ENCODE measurements around the gene KLHL10. TPM values are rescaled to one million over a fixed set of nuclear protein-coding genes. Genes with fewer than 3 reads are reported as not detected.
A peak's percentile ranks its signal among the peaks of the same experiment; 100 is the strongest.

Gene KLHL10
- total and polyA plus RNA-seq, 2 of the 13 experiments (the other 11 are each of a cell fraction or from before 2014, with no cell fraction given): 0.04 to 0.08 TPM

GRCh38 chr17:41868568-41868967, 30.9 kb downstream of the KLHL10 start (continued):
- TF ChIP-seq FUBP1 (CRISPR knock-in tag; IDR thresholded peaks at IDR 0.05; ENCODE audit: borderline replicate concordance) (no peak), PITX1 (CRISPR knock-in tag; IDR thresholded peaks at IDR 0.05) (no peak)

- Histone ChIP-seq H3K9ac (ENCODE audit: insufficient read depth, low read depth, low read length) (no peak overlapping the region), H3K27me3 (ENCODE audit: control insufficient read depth in 1 of 2, insufficient read depth in 2 of 2, low read length in 2 of 2) (no peaks in the 10 kb centered on the region; a peak in 1 of 5 replicates), H3K27ac (ENCODE audit: extremely low read length, insufficient read depth, low read length) (peak overlapping the region; percentile 2), H3K36me3 (replicated peaks in 1 of 2; ENCODE audit: control insufficient read depth in 1 of 2, insufficient read depth in 2 of 2, low read length in 2 of 2) (peaks cover 25 to 48% of the 10 kb centered on the region in 2 experiments), H3K4me2 (ENCODE audit: low read depth, low read length) (no peak overlapping the region), H3K79me2 (ENCODE audit: insufficient read depth, low read length) (peaks cover 6% of the 10 kb centered on the region), H3K4me1 (ENCODE audit: insufficient read depth, low read length) (peaks cover 59% of the 10 kb centered on the region), H3K9me3 (ENCODE audit: low read length) (no peaks in the 10 kb centered on the region), H4K20me1 (ENCODE audit: insufficient read depth, low read length) (no peaks in the 10 kb centered on the region), H3K4me3 (replicated peaks in 1 of 3; ENCODE audit: insufficient read depth in 1 of 3, low read depth in 2 of 3, low read length in 3 of 3) (no peak overlapping the region), H2AFZ (ENCODE audit: low read length) (no peak overlapping the region)
- DNase-seq (ENCODE audit: low spot score) (no peak), ATAC-seq (no peak), FAIRE-seq (peak; percentile 28)
- 60% methylated on average over 9 of the region's 9 CpGs for WGBS (ENCODE audit: low lambda C conversion rate)
- POLR2A ChIA-PET: interaction anchor here (0.6 to 1.1 kb wide), 3 partner anchors 21 to 181 kb away, joined by 3 to 4 read pairs (median 3); partner anchors contain the start of gene EIF1
- in situ Hi-C loops (cut with HindIII; ENCODE audit: extremely low pct_ligation_motif_present, low pct_unique_long_range_greater_than_20kb): no loop called here
- TF ChIP-seq, protein P1, sequence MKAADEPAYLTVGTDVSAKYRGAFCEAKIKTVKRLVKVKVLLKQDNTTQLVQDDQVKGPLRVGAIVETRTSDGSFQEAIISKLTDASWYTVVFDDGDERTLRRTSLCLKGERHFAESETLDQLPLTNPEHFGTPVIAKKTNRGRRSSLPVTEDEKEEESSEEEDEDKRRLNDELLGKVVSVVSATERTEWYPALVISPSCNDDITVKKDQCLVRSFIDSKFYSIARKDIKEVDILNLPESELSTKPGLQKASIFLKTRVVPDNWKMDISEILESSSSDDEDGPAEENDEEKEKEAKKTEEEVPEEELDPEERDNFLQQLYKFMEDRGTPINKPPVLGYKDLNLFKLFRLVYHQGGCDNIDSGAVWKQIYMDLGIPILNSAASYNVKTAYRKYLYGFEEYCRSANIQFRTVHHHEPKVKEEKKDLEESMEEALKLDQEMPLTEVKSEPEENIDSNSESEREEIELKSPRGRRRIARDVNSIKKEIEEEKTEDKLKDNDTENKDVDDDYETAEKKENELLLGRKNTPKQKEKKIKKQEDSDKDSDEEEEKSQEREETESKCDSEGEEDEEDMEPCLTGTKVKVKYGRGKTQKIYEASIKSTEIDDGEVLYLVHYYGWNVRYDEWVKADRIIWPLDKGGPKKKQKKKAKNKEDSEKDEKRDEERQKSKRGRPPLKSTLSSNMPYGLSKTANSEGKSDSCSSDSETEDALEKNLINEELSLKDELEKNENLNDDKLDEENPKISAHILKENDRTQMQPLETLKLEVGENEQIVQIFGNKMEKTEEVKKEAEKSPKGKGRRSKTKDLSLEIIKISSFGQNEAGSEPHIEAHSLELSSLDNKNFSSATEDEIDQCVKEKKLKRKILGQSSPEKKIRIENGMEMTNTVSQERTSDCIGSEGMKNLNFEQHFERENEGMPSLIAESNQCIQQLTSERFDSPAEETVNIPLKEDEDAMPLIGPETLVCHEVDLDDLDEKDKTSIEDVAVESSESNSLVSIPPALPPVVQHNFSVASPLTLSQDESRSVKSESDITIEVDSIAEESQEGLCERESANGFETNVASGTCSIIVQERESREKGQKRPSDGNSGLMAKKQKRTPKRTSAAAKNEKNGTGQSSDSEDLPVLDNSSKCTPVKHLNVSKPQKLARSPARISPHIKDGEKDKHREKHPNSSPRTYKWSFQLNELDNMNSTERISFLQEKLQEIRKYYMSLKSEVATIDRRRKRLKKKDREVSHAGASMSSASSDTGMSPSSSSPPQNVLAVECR (CRISPR knock-in tag; IDR thresholded peaks at IDR 0.05; ENCODE audit: borderline replicate concordance): peak; percentile 49; the same call in 1 of the 2 replicates
- peak; percentile 28; the same call in 1 of the 2 replicates for TF ChIP-seq ZMYM4 (CRISPR knock-in tag; IDR thresholded peaks at IDR 0.05)
- TF ChIP-seq NCOA1 (CRISPR knock-in tag; IDR thresholded peaks at IDR 0.05): 0 out of 2 replicates have a peak, but pooled peaks have one; percentile 52
- no peak for TF ChIP-seq FOXA1 (IDR thresholded peaks at IDR 0.05)
- 0 out of 2 replicates have a peak, but pooled peaks have one; percentile 11 for TF ChIP-seq FOXA1 (CRISPR knock-in tag; IDR thresholded peaks at IDR 0.05)
- TF ChIP-seq PRPF4 (IDR thresholded peaks at IDR 0.05; ENCODE audit: low read depth, low read length, poor library complexity, severe bottlenecking): no peak
- TF ChIP-seq, protein P2, sequence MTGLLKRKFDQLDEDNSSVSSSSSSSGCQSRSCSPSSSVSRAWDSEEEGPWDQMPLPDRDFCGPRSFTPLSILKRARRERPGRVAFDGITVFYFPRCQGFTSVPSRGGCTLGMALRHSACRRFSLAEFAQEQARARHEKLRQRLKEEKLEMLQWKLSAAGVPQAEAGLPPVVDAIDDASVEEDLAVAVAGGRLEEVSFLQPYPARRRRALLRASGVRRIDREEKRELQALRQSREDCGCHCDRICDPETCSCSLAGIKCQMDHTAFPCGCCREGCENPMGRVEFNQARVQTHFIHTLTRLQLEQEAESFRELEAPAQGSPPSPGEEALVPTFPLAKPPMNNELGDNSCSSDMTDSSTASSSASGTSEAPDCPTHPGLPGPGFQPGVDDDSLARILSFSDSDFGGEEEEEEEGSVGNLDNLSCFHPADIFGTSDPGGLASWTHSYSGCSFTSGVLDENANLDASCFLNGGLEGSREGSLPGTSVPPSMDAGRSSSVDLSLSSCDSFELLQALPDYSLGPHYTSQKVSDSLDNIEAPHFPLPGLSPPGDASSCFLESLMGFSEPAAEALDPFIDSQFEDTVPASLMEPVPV (CRISPR knock-in tag; IDR thresholded peaks at IDR 0.05): no peak
- TF ChIP-seq, protein P3, sequence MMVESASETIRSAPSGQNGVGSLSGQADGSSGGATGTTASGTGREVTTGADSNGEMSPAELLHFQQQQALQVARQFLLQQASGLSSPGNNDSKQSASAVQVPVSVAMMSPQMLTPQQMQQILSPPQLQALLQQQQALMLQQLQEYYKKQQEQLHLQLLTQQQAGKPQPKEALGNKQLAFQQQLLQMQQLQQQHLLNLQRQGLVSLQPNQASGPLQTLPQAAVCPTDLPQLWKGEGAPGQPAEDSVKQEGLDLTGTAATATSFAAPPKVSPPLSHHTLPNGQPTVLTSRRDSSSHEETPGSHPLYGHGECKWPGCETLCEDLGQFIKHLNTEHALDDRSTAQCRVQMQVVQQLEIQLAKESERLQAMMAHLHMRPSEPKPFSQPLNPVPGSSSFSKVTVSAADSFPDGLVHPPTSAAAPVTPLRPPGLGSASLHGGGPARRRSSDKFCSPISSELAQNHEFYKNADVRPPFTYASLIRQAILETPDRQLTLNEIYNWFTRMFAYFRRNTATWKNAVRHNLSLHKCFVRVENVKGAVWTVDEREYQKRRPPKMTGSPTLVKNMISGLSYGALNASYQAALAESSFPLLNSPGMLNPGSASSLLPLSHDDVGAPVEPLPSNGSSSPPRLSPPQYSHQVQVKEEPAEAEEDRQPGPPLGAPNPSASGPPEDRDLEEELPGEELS (CRISPR knock-in tag; IDR thresholded peaks at IDR 0.05): 0 out of 2 replicates have a peak, but pooled peaks have one; percentile 18
- TF ChIP-seq FOXC1 (CRISPR knock-in tag; IDR thresholded peaks at IDR 0.05; ENCODE audit: borderline replicate concordance): 0 out of 2 replicates have a peak, but pooled peaks have one; percentile 34
- no TSS peak for BruUV-seq (replicated peaks)
- intact Hi-C loops (cut with micrococcal nuclease; ENCODE audit: unreplicated experiment): loop anchor here (5.0 to 10.0 kb wide), 2 partner anchors 38 to 55 kb away; partner anchors contain the start of genes FKBP10 and P3H4
- CTCF ChIA-PET (ENCODE audit: low intra/inter-chr PET ratio, low total read pairs): no interaction called here
These were observed 31.8 kb downstream of the KLHL10 start for GRCh38 chr17:41869426-41869825.
